ENCODE data around the gene OCA2. TPM values are rescaled to one million over a fixed set of nuclear protein-coding genes. Genes with fewer than 3 reads are reported as not detected.
"Not testable (repeated sequence)": the region's sequence is repeated elsewhere in the genome, so short reads cannot be mapped to it uniquely, and the experiment has no call there.

The OCA2 gene
- total and polyA plus RNA-seq, 2 of the 4 experiments (the other 2 are of a cell fraction): under 0.01 to 0.03 TPM

GRCh38 chr15:28145419-28145818, 46.3 kb upstream of the OCA2 start:
- no CpG with 5 or more reads among the region's 4 CpGs for WGBS, 2 experiments (ENCODE audit: extremely low coverage in 2 of 2, insufficient read length in 1 of 2)
- H2AK5ac ChIP-seq (ENCODE audit: low read depth, low read length); H3K14ac ChIP-seq (replicated peaks; ENCODE audit: low read depth, low read length); POLR2A ChIA-PET (ENCODE audit: unreplicated experiment); ATAC-seq (ENCODE audit: low read depth); H3K56ac ChIP-seq (ENCODE audit: extremely low read depth, insufficient read depth, low read length); H3K18ac ChIP-seq (ENCODE audit: low read depth, low read length); H3K9me3 ChIP-seq (ENCODE audit: control insufficient read depth, insufficient read depth, low read length); H3K27me3 ChIP-seq (ENCODE audit: control insufficient read depth, insufficient read depth, low read length); H2BK5ac ChIP-seq (ENCODE audit: low read depth, low read length, poor library complexity, severe bottlenecking); BruUV-seq (replicated peaks); intact Hi-C loops (cut with micrococcal nuclease); H3K4me3 ChIP-seq (ENCODE audit: insufficient read depth, low read depth, low read length); H2BK120ac ChIP-seq (ENCODE audit: low read depth, low read length); H3K4me2 ChIP-seq (ENCODE audit: low read depth, low read length); CTCF ChIA-PET; H4K8ac ChIP-seq (ENCODE audit: low read depth in 2 of 2, low read length in 2 of 2); H2AFZ ChIP-seq (replicated peaks; ENCODE audit: low read length, poor library complexity); H3K9me1 ChIP-seq (ENCODE audit: insufficient read depth, low read length); H4K5ac ChIP-seq (ENCODE audit: low read depth, low read length); H3K4me1 ChIP-seq (ENCODE audit: control insufficient read depth, insufficient read depth, low read length); H3K23ac ChIP-seq (ENCODE audit: low read depth, low read length); DNase-seq; H3K9ac ChIP-seq (ENCODE audit: low read depth, low read length); H4K91ac ChIP-seq (ENCODE audit: insufficient read depth, low read depth, low read length); H2BK15ac ChIP-seq (ENCODE audit: low read depth, low read length); dilution Hi-C loops (cut with HindIII; ENCODE audit: low sequenced_read_pairs, unreplicated experiment); H2AK9ac ChIP-seq (replicated peaks; ENCODE audit: low read depth, low read length, poor library complexity); H2BK20ac ChIP-seq (ENCODE audit: low read depth, low read length); H3K4ac ChIP-seq (ENCODE audit: low read depth, low read length); H3K27ac ChIP-seq (ENCODE audit: insufficient read depth, low read length); in situ Hi-C loops (cut with MboI; ENCODE audit: low sequenced_read_pairs): not testable (repeated sequence)
- Histone ChIP-seq H4K20me1 (ENCODE audit: insufficient read depth, low read length) (peaks cover 10% of the 10 kb centered on the region; the same call in 1 of the 2 replicates), H3K36me3 (ENCODE audit: control insufficient read depth, insufficient read depth, low read length) (peaks cover 39% of the 10 kb centered on the region), H3K79me1 (ENCODE audit: low read depth in 1 of 2, low read length in 2 of 2) (peaks cover 19 to 21% of the 10 kb centered on the region in 2 experiments)

All from IMR-90 (cell line).